Prostate gland (tissue), 2 donors: Measurements from ENCODE around the gene KAZN. TPM values are rescaled to one million over a fixed set of nuclear protein-coding genes. Genes with fewer than 3 reads are reported as not detected.

Experiments used
- DNase-seq: peaks from one replicate; pipeline ENCODE4 v3.0.0-alpha.2; 2019; ENCODE audit warnings: low spot score
- H3K27ac ChIP-seq, 2 donors: fragments of 200-600 bp; sonication (generic); 2 replicates each; pipeline ENCODE4 v1.5.1; 2017 to 2019
- H3K27me3 ChIP-seq: fragments of 200-600 bp; sonication (generic); replicated peaks from 2 replicates; pipeline ENCODE4 v1.5.1; 2019; ENCODE audit not compliant: insufficient read depth
- H3K36me3 ChIP-seq, 2 donors: fragments of 200-600 bp; sonication (generic); 1 replicate in 1 of 2; 2 replicates in 1 of 2; pipeline versions ENCODE4 v1.5.1 to v1.8.1; 2017 to 2019
- H3K4me1 ChIP-seq: fragments of 200-600 bp; sonication (generic); replicated peaks from 2 replicates; pipeline ENCODE4 v1.5.1; 2019
- H3K4me3 ChIP-seq, 2 donors: fragments of 200-600 bp; sonication (generic); 2 replicates each; pipeline ENCODE4 v1.5.1; 2017 to 2019
- H3K9me3 ChIP-seq: fragments of 200-600 bp; sonication (generic); 2 replicates; pipeline ENCODE4 v1.5.1; 2017
- CTCF ChIP-seq, 4 experiments: fragments of 200-600 bp in 2 of 4; fragments of 450-650 bp in 2 of 4; sonication (generic) in 2 of 4; IDR thresholded peaks; 1 replicate in 3 of 4; 2 replicates in 1 of 4; pipeline ENCODE4 v1.5.1; 2016 to 2019; ENCODE audit warnings: antibody characterized with exemption in 4 of 4, mild to moderate bottlenecking in 2 of 4, moderate library complexity in 2 of 4
- POLR2A ChIP-seq: fragments of 450-650 bp; IDR thresholded peaks from one replicate; pipeline ENCODE4 v1.6.1; 2016; ENCODE audit warnings: antibody characterized with exemption, mild to moderate bottlenecking
- POLR2AphosphoS5 ChIP-seq: sonication (generic); formaldehyde crosslinking; IDR thresholded peaks from one replicate; pipeline ENCODE4 v1.6.1; 2017; ENCODE audit warnings: antibody characterized with exemption
- WGBS: methylation state at CpG from one replicate; pipeline ENCODE4 v1.1.5; 2018; 5-methylcytosine and 5-hydroxymethylcytosine counted together
- intact Hi-C: fragments of 100-400 bp; cut with DNase I; formaldehyde crosslinking; loops from one replicate; pipeline ENCODE4 v1.14.2; 2022
- total RNA-seq, 2 donors: library from RNA; depleted of rRNA; stranded (reverse); fragments of >200 nt; gene quantifications; one replicate each; pipeline ENCODE4 v1.1.0, GENCODE V29; 2016

The KAZN gene
- total RNA-seq, 2 donors from 2014 or later, result 8.3 to 12.7 TPM

- intact Hi-C loops, result loop anchor here (5.0 kb wide), 1 partner anchor 1133 kb away; no protein-coding TSS in a partner anchor
- no peaks in the 10 kb centered on the region for H3K27me3 ChIP-seq
- 15% methylated on average over 16 of the region's 16 CpGs for WGBS
- H3K9me3 ChIP-seq, result no peaks in the 10 kb centered on the region
- no peaks in the 10 kb centered on the region for H3K36me3 ChIP-seq
- no peak overlapping the region for H3K4me3 ChIP-seq
- DNase-seq, result peak; percentile 33
- H3K4me1 ChIP-seq, result no peaks in the 10 kb centered on the region
- no peak overlapping the region for H3K27ac ChIP-seq
- TF ChIP-seq POLR2A, result no peak
- TF ChIP-seq CTCF (IDR thresholded peaks at IDR 0.05), result peak; percentile 72 to 96 (median 88)
Observed at GRCh38 chr1:15100121-15100879, 501.8 kb downstream of the KAZN start.

GRCh38 chr1:15100880-15101760, 502.6 kb downstream of the KAZN start:
- H3K36me3 ChIP-seq, result no peaks in the 10 kb centered on the region
- H3K4me3 ChIP-seq, result no peak overlapping the region
- intact Hi-C loops, result loop anchor here (5.0 kb wide), 1 partner anchor 1134 kb away; no protein-coding TSS in a partner anchor
- TF ChIP-seq POLR2AphosphoS5 (no peak), CTCF (IDR thresholded peaks at IDR 0.05) (no peak), POLR2A (no peak)
- H3K27me3 ChIP-seq, result no peaks in the 10 kb centered on the region
- H3K4me1 ChIP-seq, result no peaks in the 10 kb centered on the region
- DNase-seq, result no peak
- WGBS, result 65% methylated on average over 21 of the region's 21 CpGs
- H3K9me3 ChIP-seq, result no peaks in the 10 kb centered on the region
- H3K27ac ChIP-seq, result no peak overlapping the region

GRCh38 chr1:15101801-15102200, 503.3 kb downstream of the KAZN start:
- no peak overlapping the region for H3K27ac ChIP-seq
- no peaks in the 10 kb centered on the region for H3K9me3 ChIP-seq
- 87% methylated on average over 4 of the region's 4 CpGs for WGBS
- H3K4me3 ChIP-seq, result no peak overlapping the region
- TF ChIP-seq CTCF (IDR thresholded peaks at IDR 0.05), result no peak
- TF ChIP-seq POLR2AphosphoS5, result no peak
- no peak for TF ChIP-seq POLR2A
- intact Hi-C loops, result loop anchor here (5.0 kb wide), 1 partner anchor 1134 kb away; no protein-coding TSS in a partner anchor
- DNase-seq, result no peak
- H3K36me3 ChIP-seq, result no peaks in the 10 kb centered on the region
- H3K27me3 ChIP-seq, result no peaks in the 10 kb centered on the region
- H3K4me1 ChIP-seq, result no peaks in the 10 kb centered on the region

- Histone ChIP-seq H3K27me3 (no peaks in the 10 kb centered on the region), H3K9me3 (no peaks in the 10 kb centered on the region), H3K4me1 (no peaks in the 10 kb centered on the region), H3K4me3 (no peak overlapping the region), H3K36me3 (no peaks in the 10 kb centered on the region), H3K27ac (no peak overlapping the region)
- no peak for TF ChIP-seq POLR2A
- TF ChIP-seq CTCF (IDR thresholded peaks at IDR 0.05), result no peak
- TF ChIP-seq POLR2AphosphoS5, result no peak
- intact Hi-C loops, result loop anchor here (5.0 kb wide), 1 partner anchor 1135 kb away; no protein-coding TSS in a partner anchor
- no peak for DNase-seq
- 82% methylated on average over 9 of the region's 9 CpGs for WGBS
Observed at GRCh38 chr1:15102646-15103045, 504.2 kb downstream of the KAZN start.
